ENCODE data around the gene CBL.

CBL gene

GRCh38 chr11:119346605-119347004 lies 140.5 kb downstream of the CBL start, which contains the start of gene MFRP:
Gene MFRP, minus strand, starts transcription at chr11:119346705. Its CDS starts 192 bp downstream, at chr11:119346513.
- H3K9me3 ChIP-seq (ENCODE audit: insufficient read depth, low read length, severe bottlenecking): no peaks in the 10 kb centered on the region
- no peak within 1 kb of the TSS for H3K4me2 ChIP-seq (ENCODE audit: insufficient read depth, low read length)
- no peak within 1 kb of the TSS for H3K4me3 ChIP-seq (ENCODE audit: low read depth in 1 of 2, low read length in 2 of 2)
- H3K79me2 ChIP-seq (ENCODE audit: insufficient read depth, low read length): no peaks in the 10 kb centered on the region
- H3K27me3 ChIP-seq (ENCODE audit: insufficient read depth, low read length, poor library complexity): no peaks in the 10 kb centered on the region
- no peak within 1 kb of the TSS for H2AFZ ChIP-seq (ENCODE audit: low read depth, low read length)
- no peak within 1 kb of the TSS for H3K27ac ChIP-seq (ENCODE audit: low read length)
- ATAC-seq (ENCODE audit: insufficient read depth, low read depth) (no peak), DNase-seq (no peak)
- no peaks in the 10 kb centered on the region for H3K36me3 ChIP-seq (ENCODE audit: insufficient read depth, low read length)
- TF ChIP-seq CTCF (IDR thresholded peaks at IDR 0.05; ENCODE audit: borderline replicate concordance, extremely low read depth, low read length, poor library complexity, severe bottlenecking): no peak
- no peak for TF ChIP-seq EZH2 (IDR thresholded peaks at IDR 0.05; ENCODE audit: borderline replicate concordance, low read depth, low read length, severe bottlenecking)
- H4K20me1 ChIP-seq (ENCODE audit: insufficient read depth, low read length): 0 out of 2 replicates have a peak, but pooled peaks cover 4% of the 10 kb centered on the region
- H3K9ac ChIP-seq (ENCODE audit: low read depth, low read length): no peak within 1 kb of the TSS
- no peaks in the 10 kb centered on the region for H3K4me1 ChIP-seq (ENCODE audit: insufficient read depth, low read length)

GRCh38 chr11:119347242-119347641 lies 141.1 kb downstream of the CBL start:
- no peak overlapping the region for H3K27ac ChIP-seq (ENCODE audit: low read length)
- H3K4me1 ChIP-seq (ENCODE audit: insufficient read depth, low read length): no peaks in the 10 kb centered on the region
- no peak overlapping the region for H3K4me2 ChIP-seq (ENCODE audit: insufficient read depth, low read length)
- no peaks in the 10 kb centered on the region for H3K36me3 ChIP-seq (ENCODE audit: insufficient read depth, low read length)
- no peaks in the 10 kb centered on the region for H3K27me3 ChIP-seq (ENCODE audit: insufficient read depth, low read length, poor library complexity)
- no peak overlapping the region for H3K4me3 ChIP-seq (ENCODE audit: low read depth in 1 of 2, low read length in 2 of 2)
- DNase-seq (no peak), ATAC-seq (ENCODE audit: insufficient read depth, low read depth) (no peak)
- H3K79me2 ChIP-seq (ENCODE audit: insufficient read depth, low read length): no peaks in the 10 kb centered on the region
- TF ChIP-seq CTCF (IDR thresholded peaks at IDR 0.05; ENCODE audit: borderline replicate concordance, extremely low read depth, low read length, poor library complexity, severe bottlenecking) (no peak), EZH2 (IDR thresholded peaks at IDR 0.05; ENCODE audit: borderline replicate concordance, low read depth, low read length, severe bottlenecking) (no peak)
- H2AFZ ChIP-seq (ENCODE audit: low read depth, low read length): no peak overlapping the region
- H3K9me3 ChIP-seq (ENCODE audit: insufficient read depth, low read length, severe bottlenecking): no peaks in the 10 kb centered on the region
- 0 out of 2 replicates have a peak, but pooled peaks cover 4% of the 10 kb centered on the region for H4K20me1 ChIP-seq (ENCODE audit: insufficient read depth, low read length)
- no peak overlapping the region for H3K9ac ChIP-seq (ENCODE audit: low read depth, low read length)

GRCh38 chr11:119347940-119348605 lies 141.9 kb downstream of the CBL start:
- Histone ChIP-seq H3K4me1 (ENCODE audit: insufficient read depth, low read length) (no peaks in the 10 kb centered on the region), H3K27ac (ENCODE audit: low read length) (no peak overlapping the region), H3K36me3 (ENCODE audit: insufficient read depth, low read length) (no peaks in the 10 kb centered on the region), H3K27me3 (ENCODE audit: insufficient read depth, low read length, poor library complexity) (no peaks in the 10 kb centered on the region), H3K9me3 (ENCODE audit: insufficient read depth, low read length, severe bottlenecking) (no peaks in the 10 kb centered on the region), H2AFZ (ENCODE audit: low read depth, low read length) (no peak overlapping the region), H3K9ac (ENCODE audit: low read depth, low read length) (no peak overlapping the region), H3K4me3 (ENCODE audit: low read depth in 1 of 2, low read length in 2 of 2) (no peak overlapping the region), H4K20me1 (ENCODE audit: insufficient read depth, low read length) (0 out of 2 replicates have a peak, but pooled peaks cover 4% of the 10 kb centered on the region), H3K4me2 (ENCODE audit: insufficient read depth, low read length) (no peak overlapping the region), H3K79me2 (ENCODE audit: insufficient read depth, low read length) (no peaks in the 10 kb centered on the region)
- ATAC-seq (ENCODE audit: insufficient read depth, low read depth) (no peak), DNase-seq (no peak)
- TF ChIP-seq CTCF (IDR thresholded peaks at IDR 0.05; ENCODE audit: borderline replicate concordance, extremely low read depth, low read length, poor library complexity, severe bottlenecking) (no peak), EZH2 (IDR thresholded peaks at IDR 0.05; ENCODE audit: borderline replicate concordance, low read depth, low read length, severe bottlenecking) (no peak)
